GM19397 (cell line): ENCODE results near the gene RBM7.

Experiments used
- ATAC-seq: cut with Tn5 transposase; IDR thresholded peaks from one replicate; pipeline ENCODE4 v1.9.1; 2021; ENCODE audit warnings: mild to moderate bottlenecking, moderate library complexity; ENCODE audit not compliant: unreplicated experiment

Gene RBM7, protein sequence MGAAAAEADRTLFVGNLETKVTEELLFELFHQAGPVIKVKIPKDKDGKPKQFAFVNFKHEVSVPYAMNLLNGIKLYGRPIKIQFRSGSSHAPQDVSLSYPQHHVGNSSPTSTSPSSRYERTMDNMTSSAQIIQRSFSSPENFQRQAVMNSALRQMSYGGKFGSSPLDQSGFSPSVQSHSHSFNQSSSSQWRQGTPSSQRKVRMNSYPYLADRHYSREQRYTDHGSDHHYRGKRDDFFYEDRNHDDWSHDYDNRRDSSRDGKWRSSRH

GRCh38 chr11:114400216-114400914 is at the start of gene RBM7, which contains the start of gene C11orf71:
Gene RBM7, plus strand, starts transcription at chr11:114400666. Its CDS starts 6 bp downstream, at chr11:114400672.
Gene C11orf71, minus strand, starts transcription at chr11:114400511. Its CDS starts 180 bp downstream, at chr11:114400331.
- peak; percentile 93 for ATAC-seq

DNA sequence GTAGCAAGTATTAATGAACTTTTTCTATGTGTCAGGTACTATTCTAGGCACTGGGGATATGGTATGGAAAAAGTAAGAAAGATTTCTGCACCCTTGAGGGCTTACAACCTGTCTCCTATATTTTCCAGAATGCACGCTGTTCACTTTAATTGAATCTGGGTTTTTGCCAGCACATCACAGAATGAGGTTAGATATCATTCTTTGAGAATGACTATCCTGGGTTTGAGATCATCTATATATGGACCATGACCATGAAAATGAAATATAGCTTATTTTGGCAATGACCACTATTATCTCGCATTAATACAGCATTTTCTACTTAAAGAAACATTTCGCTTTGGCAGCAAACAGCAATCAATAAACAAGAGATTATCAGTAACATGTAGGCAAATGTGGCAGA is 47.0 kb upstream of the RBM7 start:
- no peak for ATAC-seq

- ATAC-seq = no peak
These were observed 46.4 kb upstream of the RBM7 start for GRCh38 chr11:114354076-114354475.

- ATAC-seq = no peak
These were observed 41.8 kb upstream of the RBM7 start for GRCh38 chr11:114358716-114359115.

DNA sequence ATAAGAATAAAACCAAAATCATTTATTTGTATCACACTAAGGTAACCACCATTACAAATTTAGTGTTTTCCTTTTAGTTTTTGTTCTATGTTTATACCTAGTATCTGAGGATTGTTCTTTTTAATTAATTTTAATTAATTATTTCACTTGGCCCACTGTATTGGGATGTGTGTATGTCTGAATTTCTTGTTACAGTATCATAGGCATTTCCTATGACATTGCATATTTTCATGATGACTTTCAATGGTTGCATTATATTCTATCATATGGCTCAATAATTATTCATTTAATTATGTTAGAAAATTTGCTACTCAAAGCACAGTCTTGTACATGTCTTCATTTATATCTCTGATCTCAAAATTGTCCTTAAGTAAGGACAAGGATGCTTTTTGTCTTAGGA is 41.1 kb upstream of the RBM7 start:
- ATAC-seq = no peak

- ATAC-seq = no peak
These were observed 38.1 kb upstream of the RBM7 start for GRCh38 chr11:114362326-114362725.

DNA sequence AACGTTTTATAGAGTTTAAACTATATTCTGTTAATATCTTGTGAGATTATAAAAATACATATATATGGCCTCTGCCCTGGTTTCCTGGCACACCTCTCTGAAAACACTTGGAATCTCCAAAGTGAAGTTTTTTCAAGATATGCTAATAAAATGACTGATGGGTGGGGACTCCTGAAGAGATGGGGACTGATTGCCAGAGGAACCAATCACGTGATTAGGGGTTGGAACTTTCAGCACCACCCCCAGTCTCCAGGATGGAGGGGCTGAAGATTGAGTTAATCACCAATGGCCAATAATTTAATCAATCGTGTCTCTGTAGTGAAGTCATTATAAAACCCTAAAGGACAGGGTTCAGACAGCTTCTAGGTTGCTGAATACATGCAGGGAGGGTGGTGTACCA is 37.5 kb upstream of the RBM7 start:
- no peak for ATAC-seq

GRCh38 chr11:114366331-114367243 is 33.9 kb upstream of the RBM7 start:
- no peak for ATAC-seq

GRCh38 chr11:114367244-114367957 is 33.1 kb upstream of the RBM7 start:
- no peak for ATAC-seq

- ATAC-seq = no peak
These were observed 31.4 kb upstream of the RBM7 start for GRCh38 chr11:114368918-114369680.

DNA sequence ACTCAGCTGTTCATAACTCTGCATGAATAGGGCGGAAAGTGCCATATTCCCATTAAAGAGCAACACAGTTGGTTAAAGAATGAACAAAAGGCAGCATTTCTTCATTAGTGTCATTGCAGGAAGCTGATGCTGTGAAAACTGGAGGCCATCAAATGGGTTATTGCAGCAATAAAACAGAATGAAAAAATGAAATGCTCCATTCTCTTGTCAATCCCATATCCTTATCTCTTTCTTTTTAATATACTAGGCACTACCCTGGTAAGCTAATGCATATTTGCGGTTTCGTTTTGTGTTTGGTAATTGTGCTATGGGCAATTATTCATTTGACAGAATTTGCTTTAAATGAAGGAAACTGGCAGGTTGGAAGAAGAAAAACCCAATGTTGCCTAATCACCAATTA is 25.4 kb upstream of the RBM7 start:
- ATAC-seq = no peak

- no peak for ATAC-seq
These were observed 22.7 kb upstream of the RBM7 start for GRCh38 chr11:114377612-114378267.

DNA sequence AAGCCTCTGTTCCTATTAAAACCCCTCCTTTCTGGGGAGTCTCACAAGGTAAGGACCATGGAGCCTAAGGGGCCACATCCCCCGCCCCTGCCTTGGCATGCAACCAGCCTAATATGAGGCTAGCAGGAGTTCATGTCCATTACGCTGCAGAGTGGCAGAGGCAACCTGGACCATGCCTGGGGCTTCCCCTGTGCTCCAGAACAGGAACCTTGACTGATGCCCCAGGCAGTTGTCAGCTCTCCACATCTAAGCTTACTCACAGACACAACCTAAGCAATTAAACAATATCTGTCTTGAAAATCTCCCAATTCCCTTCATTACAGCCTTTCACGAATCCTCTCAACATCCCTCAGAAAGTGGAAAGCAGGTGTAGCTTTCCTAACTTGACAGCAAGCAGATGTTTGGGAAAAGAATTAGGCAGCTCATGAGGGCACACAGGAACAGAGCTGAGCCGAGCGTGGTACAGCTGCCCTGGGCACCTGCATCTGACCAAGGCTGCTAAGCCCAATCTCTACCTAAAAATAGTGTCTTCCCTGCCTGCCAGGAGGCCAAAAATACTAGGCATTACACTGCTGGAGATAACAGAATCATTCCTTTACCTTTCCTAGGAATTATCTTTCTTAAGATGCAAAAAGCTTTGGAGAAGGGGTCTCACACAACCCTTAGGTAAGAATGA is 20.9 kb upstream of the RBM7 start:
- ATAC-seq = no peak

DNA sequence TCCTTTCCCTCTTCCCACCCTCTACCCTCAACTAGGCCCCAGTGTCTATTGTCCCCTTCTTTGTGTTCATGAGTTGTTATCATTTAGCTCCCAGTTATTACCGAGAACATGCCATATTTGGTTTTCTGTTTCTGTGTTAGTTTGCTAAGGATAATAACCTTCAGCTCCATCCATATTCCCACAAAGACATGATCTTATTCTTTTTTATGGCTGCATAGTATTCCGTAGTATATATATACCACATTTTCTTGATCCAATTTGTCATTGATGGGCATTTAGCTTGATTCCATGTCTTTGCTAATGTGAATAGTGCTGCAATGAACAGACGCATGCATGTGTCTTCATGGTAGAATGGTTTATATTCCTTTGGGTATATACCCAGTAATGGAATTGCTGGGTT is 18.0 kb upstream of the RBM7 start:
- ATAC-seq = no peak

DNA sequence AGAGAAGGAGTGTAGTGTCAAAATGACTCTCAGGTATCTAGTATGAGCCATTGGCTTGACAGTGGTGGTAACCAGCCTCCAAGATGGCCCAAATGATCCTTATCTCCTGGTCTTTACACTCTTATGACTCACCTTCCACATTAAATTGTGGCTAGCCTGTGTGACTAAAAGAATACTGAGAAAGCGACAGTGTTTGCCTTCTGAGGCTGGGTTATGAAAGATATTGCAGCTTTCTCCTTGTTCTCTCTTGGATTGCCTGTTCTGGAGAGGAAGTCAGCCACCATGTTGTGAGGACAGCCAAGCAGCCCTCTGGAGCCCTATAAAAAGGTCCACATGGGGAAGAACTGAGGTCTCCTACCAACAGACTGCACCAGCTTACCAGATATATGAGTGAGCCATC is 16.0 kb upstream of the RBM7 start:
- no peak for ATAC-seq

DNA sequence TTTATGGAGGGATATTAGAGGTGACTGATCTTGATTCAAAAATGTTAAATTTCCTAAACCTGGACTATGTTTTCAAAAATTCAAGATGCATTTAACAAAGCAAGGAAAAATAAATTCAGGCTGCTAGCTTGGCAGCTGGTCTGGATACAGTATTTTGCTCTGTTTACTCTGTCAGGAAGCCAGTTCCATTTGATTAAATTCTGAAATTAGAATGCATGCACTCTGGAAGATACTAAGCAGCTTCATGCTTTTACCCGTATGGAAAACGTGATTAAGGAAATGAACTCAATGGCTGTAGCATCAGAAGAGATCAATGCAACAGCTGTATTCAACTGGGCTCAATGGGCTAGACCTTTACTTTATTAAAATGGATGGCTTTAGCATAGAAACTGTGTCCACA is 14.3 kb upstream of the RBM7 start:
- ATAC-seq = no peak

DNA sequence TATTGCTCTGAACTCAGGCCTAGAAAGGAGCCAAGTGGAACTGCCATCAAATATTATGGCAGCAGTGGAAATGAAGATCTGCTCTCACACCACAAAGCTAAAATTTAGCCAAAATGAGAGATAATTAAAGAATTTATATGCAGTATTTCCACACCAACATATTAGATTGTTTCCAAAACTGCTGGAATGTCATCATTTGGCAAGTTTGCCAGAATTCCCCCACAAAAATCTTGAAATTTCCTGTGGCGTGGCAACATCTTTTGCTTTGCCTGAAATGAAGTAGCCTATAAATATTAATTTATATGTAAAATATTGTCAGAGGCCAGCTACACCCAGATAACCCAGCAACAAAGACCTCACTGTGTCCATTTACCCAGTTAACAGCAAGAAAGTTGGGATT is 13.9 kb upstream of the RBM7 start:
- ATAC-seq = no peak

- no peak for ATAC-seq
These were observed 7.5 kb upstream of the RBM7 start for GRCh38 chr11:114392735-114393667.
